GM18951 (cell line): ENCODE measurements around the gene PARN.

Experiments used
- POLR2A ChIP-seq: IDR thresholded peaks from 4 replicates; pipeline ENCODE4 v1.6.1; 2011; ENCODE audit warnings: mild to moderate bottlenecking; ENCODE audit not compliant: insufficient read length, insufficient read depth; ENCODE audit errors: extremely low read depth
- in situ Hi-C: fragments of 300-500 bp; cut with MboI; formaldehyde crosslinking; loops from one replicate; pipeline ENCODE4 v1.12.0; 2022; ENCODE audit warnings: low sequenced_read_pairs, mixed read lengths, inconsistent platforms; ENCODE audit not compliant: unreplicated experiment

Gene PARN

DNA sequence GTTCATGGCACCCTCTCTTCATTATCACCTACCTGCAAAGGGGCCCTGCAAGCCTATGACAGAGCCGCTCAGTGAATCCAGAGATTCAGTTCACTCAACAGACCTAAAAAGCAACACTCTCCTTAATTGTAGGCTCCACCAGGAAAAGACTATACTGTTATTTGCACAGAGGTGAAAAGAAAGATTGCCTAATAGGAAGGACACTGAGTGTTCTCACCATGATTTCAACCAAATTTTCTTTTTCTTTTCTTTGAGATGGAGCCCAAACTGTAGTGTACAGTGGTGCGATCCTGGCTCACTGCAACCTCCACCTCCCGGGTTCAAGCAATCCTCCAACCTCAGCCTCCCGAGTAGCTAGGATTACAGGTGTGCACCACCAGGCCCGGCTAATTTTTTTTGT lies 104.5 kb downstream of the PARN start:
- in situ Hi-C loops = loop anchor here (10.0 to 25.0 kb wide), 2 partner anchors 231 to 588 kb away; no protein-coding TSS in a partner anchor
- no peak for TF ChIP-seq POLR2A

DNA sequence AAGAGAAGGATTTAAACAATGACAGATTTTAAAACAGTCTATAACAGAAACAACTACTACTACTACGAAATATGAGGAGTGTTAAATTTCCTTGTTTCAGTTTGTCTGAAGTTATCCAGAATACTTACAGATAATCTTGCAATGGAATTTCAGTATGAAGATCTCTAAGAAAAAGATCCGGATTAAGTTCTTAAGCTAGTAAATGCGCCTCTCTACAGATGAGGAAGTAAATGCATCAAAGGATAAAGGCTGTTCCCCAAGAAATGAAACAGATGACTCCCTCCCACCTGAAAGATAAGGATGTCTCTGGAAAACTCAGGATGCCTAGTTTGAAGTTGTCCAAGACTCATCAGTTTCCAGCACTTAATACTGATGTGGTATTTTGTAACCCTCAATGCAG lies 105.1 kb downstream of the PARN start:
- in situ Hi-C loops = loop anchor here (10.0 to 25.0 kb wide), 2 partner anchors 230 to 588 kb away; no protein-coding TSS in a partner anchor
- no peak for TF ChIP-seq POLR2A

DNA sequence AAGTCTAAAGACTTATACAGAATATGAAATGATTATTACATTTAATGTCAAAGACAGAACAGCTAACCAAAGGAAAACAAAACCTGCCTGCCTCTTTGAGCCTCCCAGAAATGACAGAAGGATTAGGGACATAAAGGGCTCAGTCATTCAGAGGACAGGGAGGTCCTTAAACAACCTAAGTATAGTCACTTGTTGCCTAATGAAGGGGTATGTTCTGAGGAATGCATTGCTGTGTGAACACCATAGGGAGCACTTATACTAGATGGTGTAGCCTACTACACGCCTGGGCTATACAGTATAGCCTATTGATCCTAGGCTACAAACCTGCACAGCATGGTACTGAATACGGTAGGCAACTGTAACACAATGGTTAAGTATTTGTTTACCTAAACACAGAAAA lies 106.4 kb downstream of the PARN start:
- in situ Hi-C loops = loop anchor here (10.0 kb wide), 1 partner anchor 229 kb away; no protein-coding TSS in a partner anchor
- no peak for TF ChIP-seq POLR2A

GRCh38 chr16:14522671-14523070 lies 107.4 kb downstream of the PARN start:
- in situ Hi-C loops = loop anchor here (10.0 kb wide), 1 partner anchor 228 kb away; no protein-coding TSS in a partner anchor
- TF ChIP-seq POLR2A = no peak

- no peak for TF ChIP-seq POLR2A
- in situ Hi-C loops = loop anchor here (10.0 kb wide), 1 partner anchor 226 kb away; no protein-coding TSS in a partner anchor
Observed at GRCh38 chr16:14520753-14521152, 109.3 kb downstream of the PARN start.

DNA sequence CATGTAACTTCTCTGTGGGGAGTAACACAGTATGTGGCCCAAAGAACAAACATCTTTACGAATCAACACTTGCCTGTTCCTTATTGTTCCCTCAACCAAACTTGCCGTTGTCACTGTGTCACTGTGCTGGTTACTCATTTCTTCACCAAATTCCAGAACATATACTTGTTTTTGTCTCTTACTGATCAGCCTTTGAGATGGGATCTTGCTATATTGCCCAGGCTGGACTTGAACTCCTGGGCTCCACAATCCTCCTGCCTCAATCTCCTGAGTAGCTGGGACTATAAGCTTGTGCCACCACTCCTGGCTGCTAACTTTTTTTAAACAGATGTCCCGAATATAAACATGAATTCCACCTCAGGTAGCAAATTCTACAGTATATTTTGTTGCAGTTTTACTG lies 115.1 kb downstream of the PARN start:
- in situ Hi-C loops = no loop called here

GRCh38 chr16:14513389-14514107 lies 116.5 kb downstream of the PARN start:
- in situ Hi-C loops = no loop called here

More for the DNA sequence above, 115.1 kb downstream of the PARN start:
- TF ChIP-seq POLR2A = no peak

DNA sequence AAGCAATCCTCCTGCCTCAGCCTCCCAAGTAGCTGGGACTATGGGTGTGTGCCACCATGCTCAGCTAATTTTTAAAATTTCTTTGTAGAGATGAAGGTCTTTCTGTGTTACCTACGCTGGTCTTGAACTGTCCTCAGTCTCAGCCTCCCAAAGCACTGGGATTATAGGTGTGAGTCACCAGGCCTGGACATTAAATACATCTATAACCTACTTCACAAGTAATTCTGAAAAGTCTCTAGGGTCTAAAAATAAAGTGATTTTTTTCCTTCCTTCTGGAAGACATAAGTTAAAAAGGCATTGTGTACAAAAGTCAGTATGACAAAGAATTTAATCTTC lies 118.3 kb downstream of the PARN start:
- no peak for TF ChIP-seq POLR2A
- in situ Hi-C loops = no loop called here

More at GRCh38 chr16:14513389-14514107, 116.5 kb downstream of the PARN start:
- no peak for TF ChIP-seq POLR2A

GRCh38 chr16:14510939-14511799 lies 118.9 kb downstream of the PARN start:
- in situ Hi-C loops = no loop called here
- TF ChIP-seq POLR2A = no peak

- in situ Hi-C loops = no loop called here
- no peak for TF ChIP-seq POLR2A
Observed at GRCh38 chr16:14510581-14510938, 119.5 kb downstream of the PARN start.

DNA sequence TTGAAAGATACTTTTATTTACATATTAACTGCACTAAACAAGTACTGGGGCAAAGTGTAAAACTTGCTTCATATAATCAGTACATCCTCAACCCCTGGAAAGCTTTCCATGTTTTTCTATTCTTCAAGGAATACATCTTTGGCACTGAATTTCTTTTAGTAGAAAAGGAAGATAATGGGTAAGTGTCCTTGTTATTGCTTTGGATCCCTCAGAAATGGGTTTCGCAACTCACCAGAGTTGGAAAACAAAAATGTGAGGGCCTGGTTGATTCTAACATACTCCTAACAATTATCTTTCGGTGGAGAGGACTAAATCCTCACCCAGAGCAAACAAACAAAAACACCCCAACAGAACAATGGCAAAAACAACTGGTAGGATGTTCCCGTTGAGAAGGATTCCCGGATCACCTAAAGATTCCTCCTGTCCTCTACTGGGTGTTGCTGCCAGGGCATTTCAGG lies 120.4 kb downstream of the PARN start:
- TF ChIP-seq POLR2A = no peak
- in situ Hi-C loops = no loop called here

DNA sequence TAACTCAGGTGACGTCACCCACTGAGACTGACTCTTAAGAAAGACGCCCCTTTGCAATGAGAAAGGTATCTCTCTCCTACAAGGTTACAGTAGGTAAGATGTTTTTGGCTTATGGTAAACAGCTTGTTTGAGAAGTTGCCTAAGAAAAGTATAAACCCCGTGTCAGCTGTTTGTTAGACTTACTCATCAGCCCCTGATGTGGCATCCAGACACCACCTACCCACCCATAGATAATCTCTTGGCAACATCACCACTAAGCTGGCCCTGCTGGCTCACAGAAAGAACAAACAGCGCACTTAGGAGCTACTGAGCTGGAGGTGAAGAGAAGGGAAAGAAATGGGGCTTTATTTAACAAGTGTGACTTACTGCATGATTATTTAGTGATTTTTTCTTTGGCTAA lies 121.0 kb downstream of the PARN start:
- TF ChIP-seq POLR2A = no peak
- in situ Hi-C loops = no loop called here

DNA sequence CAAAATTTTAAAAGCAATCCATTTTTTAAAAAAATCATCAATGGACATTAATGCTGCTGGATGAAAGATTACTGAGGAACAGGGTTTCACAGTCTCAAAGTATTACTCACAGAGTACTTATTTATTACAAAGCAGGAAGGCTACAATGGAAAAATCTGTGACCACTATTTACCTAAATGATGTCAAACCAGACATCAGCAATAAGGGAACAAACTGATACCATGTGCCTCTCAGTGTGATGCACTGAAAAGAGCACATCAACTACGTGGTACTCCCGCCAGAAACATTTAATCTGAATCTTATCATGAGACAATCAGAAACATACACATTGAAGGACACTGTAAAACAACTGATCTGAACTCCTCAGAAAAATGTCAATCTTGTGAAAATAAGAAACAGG lies 124.2 kb downstream of the PARN start:
- TF ChIP-seq POLR2A = no peak
- in situ Hi-C loops = no loop called here
